GM19240 (cell line): ENCODE results near the gene CCSER2.
"Not testable (repeated sequence)": the region's sequence is repeated elsewhere in the genome, so short reads cannot be mapped to it uniquely, and the experiment has no call there.

Source experiments
- DNase-seq: peaks from one replicate; pipeline ENCODE4 v3.0.0; 2011; ENCODE audit warnings: low spot score; ENCODE audit not compliant: insufficient read length

Gene CCSER2

DNA sequence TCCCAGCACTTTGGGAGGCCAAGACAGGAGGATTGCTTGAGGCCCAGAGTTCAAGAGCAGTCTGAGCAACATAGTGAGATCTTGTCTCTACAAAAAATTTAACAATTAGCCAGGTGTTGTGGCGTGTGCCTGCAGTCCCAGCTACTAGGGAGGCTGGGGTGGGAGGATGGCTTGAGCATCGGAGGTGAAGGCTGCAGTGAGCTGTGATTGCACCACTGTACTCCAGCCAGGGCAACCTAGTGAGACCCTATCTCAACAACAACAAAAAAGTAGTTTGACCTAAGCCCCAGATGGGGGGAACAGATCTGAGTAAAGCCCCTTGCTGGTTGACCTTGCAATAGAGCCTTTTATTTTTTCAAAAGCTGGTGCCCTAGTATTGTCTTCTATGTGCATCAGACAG is 15.6 kb upstream of the CCSER2 start:
- no peak for DNase-seq

DNA sequence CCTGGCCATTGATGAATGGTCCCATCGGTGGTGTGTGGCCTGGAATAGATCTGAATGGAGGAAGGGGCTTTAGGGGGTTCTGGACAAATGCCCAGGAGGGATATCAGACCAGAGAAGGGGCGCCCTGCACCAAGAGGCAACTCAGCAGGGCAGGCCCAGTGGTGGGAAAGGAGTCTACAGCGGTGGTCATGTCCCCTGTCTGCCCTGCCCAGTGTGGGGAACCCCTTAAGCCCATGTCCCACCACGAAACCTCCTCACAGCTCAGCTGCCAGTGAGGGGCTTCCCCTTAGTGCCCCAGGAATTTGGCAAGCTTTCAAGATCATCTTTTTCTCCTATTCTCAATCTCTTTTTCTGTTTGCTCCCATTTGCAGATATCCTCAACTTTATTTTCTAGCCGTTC is 14.1 kb upstream of the CCSER2 start:
- DNase-seq: no peak

DNA sequence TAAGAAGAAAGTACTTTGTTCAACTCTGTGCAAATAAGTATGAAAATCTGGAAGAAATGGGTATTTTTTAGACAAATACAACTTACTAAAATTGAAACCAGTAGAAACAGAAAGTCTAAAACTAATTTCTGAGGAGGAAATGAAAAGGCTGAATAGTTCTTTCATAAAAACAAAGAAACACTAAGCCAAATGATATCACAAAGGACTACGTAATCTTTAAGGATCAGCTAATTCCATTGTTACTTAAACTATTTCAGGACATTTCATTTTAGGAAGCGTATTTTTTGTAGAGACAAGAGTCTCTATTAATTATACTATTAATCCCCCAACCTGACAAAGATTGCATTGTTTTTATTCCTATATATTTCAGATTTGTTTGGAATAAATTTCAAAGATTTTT is 11.2 kb upstream of the CCSER2 start:
- DNase-seq: no peak

DNA sequence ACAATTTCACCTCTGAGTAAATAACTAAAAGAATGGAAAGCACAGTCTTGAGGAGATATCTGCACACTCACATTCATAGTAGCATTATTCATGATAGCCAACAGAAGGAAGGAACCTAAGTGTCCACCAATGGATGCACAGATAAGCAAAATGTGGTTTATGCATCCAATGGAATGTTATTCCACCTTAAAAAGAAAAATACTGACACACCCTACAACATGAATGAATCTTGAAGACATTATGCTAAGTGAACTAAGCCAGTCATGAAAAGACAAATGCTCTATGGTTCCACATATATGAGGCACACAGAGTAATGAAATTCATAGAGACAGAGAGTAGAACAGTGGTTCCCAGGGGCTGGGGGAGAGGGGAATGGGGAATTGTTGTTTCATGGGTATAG is 6.5 kb upstream of the CCSER2 start:
- no peak for DNase-seq

DNA sequence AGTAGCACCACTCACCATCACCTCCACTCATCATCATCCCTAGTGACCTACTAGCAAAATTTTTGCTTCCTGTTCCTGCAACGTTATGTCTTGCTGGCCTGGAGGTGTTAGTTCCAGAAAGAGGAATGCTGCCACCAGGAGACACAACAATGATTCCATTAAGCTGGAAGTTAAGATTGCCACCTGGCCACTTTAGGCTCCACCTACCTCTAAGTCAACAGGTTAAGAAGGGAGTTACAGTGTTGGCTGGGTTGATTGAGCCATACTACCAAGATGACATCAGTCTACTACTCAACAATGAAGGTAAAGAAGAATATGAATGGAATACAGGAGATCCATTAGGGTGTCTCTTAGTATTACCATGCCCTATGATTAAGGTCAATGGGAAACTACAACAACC is 4.8 kb upstream of the CCSER2 start:
- DNase-seq: not testable (repeated sequence)

DNA sequence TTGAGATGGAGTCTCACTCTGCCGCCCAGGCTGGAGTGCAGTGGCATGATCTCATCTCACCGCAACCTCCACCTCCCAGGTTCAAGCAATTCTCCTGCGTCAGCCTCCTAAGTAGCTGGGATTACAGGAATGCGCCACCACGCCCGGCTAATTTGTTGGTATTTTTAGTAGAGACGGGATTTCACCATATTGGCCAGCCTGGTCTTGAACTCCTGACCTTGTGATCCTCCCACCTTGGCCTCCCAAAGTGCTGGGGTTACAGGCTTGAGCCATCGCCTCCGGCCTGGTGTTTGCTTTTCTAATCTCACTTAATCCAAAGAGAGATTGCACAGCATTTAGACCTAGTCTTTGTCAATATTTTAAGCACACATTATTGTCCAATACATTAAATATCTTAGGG is 1.4 kb upstream of the CCSER2 start:
- not testable (repeated sequence) for DNase-seq

DNA sequence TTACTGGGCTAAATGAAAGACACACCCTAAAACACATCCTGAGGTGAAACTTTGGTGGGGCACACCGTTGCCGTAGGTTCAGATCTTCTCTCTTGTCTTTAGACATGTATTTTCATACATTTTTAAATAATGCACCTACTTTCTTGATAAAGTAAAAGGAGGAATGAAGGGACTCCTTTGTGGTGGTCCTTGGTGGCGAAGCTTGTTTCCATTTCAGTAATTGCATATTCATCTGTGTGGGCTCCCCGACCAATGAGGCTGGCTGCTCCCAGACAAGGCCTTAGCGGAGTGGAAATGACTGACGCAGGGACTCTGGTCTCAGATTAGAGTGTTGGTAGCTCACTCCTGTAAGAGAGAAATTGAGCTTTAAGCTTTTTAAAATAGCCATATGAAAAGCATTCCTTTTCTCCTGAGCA is 815 bp downstream of the CCSER2 start:
- no peak for DNase-seq

DNA sequence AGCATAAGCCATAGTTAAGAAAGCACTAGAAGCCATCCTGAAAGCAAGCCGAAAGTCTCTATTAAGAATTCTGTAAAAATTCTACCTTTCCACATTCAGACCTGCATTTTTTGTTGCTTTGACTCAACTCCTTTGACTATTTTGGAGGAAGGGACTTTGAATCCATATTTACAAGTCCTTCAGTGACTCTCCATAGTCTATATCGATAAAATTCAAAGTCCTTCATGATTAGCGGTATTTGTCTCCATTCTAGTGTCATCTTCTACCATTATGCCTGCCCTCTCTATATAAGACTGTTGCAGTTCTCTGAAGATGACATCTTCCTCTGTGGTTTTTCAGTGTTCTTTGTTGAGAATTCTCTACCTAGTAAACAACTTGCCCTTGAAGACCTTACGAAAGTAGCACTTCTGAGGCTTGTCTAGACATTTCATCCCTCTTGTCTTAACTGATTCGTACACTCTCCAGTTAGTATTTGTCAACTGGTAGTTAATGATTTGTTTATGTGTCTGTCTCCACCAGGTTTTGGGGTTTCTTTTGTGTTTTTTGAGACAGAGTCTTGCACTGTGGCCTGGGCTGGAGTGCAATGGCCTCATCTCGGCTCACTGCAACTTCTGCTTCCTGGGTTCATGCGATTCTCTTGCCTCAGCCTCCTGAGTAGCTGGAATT is 1.7 kb downstream of the CCSER2 start:
- DNase-seq: no peak

DNA sequence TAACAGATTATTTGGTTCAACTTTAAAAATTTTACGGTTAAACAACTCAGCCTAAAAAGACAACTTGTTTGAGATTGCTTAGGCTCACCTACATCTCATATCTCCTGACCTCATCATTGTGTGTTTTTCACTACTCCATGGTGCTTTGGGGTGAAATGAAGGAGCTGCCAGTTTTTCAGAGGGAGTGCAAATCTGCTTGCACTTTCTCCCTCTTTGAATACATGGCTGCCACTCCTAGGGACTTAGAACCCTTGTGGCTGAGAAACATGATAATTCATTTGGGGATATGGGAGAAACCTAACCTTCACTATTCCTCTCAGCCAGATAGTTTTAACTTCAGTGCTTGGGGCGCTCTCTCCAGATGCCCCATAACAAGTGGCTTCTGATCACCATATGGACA is 2.7 kb downstream of the CCSER2 start:
- DNase-seq: no peak

DNA sequence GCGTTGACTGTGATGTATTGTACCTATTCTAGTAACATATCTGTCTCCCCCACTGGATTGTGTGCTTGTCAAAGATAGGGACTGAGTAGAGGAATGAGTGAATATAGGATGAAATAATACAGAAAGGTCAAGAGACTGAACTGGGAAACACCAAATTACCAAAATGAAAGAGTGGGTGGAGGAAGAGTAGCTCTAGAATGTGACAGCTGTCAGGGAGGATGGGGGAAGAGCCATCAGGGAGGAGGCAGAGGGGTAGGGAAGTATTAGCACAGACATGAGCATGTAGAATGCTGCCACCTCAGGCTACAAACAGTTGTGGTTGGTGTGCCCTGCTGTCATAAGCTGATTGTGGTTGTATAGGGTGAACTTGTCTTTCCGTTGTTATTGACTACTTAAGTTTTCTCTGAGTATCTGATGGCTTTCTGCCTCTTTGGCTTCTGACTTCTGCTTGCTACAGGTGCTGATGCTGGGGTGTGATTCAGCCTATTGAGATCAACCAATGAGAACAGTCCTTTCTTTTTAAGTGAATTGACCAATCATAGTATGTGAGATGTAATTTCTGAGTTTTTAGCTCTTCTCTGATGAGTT is 5.6 kb downstream of the CCSER2 start:
- no peak for DNase-seq

DNA sequence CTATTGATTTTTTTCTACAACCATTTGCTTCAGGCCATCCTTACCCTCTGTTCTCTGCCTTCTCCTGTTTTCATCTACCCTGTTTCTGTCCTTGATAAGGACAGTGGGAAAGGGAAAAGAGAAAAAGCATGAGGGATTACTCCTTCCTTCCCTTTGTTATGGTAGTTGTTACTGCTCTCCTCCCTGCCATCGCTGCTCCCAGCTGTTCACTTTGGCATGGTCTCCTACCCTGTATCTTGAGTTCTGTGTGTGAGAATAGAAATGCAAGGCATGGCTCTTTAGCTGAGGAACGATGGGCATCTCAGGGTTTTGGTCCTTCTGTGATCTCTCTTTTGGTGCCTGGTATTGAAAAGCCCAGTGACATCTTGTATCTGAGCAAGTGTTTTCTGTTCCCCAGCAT is 6.4 kb downstream of the CCSER2 start:
- DNase-seq: no peak

DNA sequence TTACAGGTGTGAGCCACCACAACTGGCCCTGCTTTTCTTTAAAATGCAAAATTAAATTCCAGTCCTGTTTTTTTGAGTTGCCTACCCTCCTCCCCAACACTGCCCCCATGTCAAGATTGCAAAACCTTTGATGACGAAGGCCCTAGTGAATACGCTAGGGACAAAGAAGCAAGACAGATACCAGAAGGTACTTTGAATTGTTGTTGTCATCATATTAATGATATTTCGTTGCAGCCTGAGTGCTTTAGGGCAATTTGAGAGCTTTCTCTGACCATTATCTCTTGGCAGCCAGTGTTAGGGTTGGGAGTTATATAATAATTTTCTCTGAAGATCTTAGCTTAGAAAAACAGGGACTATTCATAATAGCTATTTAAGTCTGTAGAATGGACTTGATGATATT is 7.1 kb downstream of the CCSER2 start:
- DNase-seq: no peak

DNA sequence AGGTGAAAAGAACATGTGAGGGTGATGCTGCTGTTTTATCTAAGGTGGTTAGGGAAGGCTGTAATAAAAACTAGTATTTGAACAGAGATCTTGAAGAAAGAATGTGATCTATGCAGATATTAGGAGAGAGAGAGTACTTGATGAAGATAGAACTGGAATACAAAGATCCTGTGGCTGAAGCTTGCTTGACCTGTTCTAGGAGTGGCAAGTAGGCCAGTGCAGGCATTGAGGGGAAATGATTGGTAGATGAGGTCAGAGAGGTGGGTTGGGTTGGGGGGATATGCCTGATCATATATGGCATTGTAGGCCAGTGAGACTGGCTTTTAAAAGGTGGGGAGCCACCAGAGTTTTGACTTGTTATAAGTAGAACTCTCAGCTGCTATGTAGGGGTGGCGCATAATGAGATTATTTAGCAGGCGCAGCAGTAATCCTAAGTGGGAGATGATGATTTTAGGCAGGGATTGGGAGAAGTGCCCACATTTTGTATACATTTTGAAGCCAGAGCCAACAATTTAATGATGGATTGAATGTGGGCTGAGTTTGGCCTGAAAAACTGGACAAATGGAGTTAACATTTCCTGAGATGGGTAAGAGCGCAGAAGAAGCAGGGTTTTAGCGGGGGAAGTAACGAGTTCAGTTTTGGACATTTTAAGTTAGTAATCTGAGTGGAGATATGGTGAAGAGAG is 8.2 kb downstream of the CCSER2 start:
- DNase-seq: no peak

DNA sequence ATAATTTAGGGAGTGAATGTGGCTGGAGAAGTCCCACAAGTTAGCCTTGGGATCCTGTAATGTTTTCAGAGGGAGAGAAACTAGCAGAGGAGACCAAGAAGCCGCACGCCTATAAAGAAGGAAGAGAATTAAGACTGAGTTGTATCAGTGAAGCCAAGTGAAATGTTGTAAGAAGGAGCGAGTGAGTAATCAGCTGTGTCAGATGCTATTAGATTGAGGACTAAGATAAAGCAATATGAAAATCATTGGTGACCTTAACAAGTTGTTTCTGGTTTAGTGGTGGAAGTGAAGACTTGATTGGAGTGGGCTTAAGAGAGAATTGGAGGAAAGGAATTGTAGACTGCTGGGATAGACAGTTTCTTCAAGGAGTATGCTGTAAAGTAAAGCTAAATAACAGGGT is 8.8 kb downstream of the CCSER2 start:
- no peak for DNase-seq

DNA sequence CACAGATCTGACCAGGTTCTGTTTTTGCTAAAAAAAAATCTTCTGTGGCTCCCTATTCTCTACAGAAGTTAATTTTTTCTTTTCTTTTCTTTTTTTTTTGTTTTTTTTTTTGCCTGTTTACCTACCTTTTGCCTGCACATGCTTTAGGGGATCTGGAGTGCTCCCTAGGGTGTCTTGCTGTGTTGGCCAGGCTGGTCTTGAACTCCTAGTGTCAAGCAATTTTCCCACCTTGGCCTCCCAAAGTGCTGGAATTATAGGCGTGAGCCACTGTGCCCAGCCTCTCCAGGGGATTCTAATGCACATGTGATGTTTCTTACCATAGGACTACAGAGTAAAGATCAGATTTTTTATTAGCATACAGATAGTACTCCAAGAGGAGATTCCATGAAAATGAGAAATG is 10.6 kb downstream of the CCSER2 start:
- DNase-seq: no peak

DNA sequence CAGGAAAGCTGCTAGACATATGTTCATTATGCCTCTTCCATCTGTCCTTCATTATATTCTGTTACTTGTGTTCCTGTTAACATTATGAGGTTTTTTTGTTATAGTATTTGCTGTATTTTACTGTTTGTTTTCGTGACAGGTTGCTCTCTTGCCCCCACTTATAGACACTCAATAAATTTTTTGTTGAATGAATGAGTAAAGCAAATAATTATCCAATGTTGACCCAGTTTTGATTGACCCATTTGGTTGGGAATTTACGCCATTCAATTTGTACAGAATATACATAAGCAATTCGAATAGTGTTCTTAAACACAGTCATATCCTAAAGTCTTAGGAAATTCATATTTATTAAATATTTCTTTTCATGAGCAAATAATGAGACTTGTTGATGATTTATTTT is 11.8 kb downstream of the CCSER2 start:
- no peak for DNase-seq

DNA sequence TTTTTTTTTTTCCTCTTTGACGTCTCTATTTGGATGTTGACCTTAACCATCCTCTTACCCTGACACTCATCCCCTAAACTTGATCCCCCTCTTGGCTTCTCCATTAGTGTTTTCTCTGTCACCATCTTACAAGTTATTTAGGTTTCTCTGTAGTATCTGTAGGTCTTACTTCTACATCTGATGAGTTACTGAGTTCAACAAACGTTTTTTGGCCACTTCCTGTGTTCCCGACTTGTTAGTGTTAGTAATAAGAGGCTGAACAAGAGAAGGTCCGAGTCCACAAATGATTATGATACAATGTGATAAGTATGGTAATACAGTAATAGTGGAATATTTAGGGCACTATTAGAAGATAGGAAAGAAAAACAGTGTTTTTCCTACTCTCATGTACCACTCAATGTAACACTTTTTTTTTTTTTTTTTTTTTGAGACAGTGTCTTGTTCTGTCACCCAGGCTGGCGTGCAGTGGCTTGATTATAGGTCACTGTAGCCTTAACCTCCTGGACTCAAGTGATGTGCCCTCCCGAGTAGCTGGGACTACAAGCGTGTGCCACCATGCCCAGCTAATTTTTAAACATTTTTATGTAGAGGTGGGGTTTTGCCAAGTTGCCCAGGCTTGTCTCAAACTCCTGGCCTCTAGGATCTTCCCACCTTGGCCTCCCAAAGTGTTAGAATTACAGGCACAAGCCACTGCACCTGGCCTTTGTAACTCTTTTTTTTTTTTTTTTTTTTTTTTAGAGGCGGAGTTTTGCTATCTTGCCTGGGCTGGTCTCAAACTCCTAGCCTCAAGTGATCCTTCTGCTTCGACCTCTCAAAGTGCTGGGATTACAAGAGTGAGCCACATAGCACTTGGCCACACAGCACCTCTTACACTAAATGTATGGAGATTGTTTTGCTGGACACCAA is 12.5 kb downstream of the CCSER2 start:
- no peak for DNase-seq

DNA sequence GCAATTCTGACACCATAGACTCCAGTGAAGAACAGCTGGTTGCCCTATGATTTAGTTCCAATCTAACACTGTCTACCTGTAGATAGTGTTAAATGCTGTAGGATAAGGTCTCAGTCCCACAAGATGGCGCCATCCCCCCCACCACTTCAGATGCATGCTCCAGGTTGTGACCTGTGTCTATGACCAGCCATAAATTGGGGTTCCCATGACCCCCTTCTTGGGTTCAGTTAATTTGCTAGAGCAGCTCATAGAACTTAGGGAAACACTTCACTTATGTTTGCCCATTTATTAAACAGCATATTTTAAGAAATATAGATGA is 13.1 kb downstream of the CCSER2 start:
- DNase-seq: no peak

DNA sequence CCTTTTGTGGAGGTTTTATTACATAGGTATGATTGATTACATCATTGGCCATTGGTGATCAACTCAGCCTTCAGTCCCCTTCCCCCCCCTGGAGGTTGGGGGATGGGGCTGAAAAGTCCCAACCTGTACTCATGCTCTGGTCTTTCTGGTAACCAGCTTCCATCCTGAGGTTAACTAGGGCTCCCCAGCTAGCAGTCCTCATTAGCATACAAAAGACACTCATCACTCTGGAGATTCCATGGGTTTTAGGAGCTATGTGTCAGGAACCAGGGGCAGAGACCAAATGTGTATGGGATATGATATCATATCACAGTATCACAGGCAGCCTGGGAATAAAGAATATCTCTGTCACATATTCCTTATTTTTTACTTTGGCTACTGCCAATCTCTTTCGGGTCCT is 13.6 kb downstream of the CCSER2 start:
- no peak for DNase-seq

DNA sequence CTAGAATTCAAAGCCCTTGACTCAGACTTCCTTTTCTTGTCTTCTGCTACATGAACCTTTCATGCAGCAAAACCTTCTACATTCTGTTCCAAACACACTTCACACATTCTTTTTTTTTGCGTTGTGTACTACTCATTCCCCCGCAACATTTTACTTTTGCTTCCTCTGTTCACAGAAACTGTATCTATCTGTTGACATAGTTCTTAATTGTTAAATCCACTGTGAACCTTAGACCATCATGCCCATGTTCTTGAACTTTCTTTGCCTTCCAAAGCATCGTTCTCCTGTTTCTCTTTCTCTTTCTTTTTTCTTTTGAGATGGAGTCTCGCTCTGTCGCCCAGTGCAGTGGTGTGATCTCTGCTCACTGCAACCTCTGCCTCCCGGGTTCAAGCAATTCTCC is 14.2 kb downstream of the CCSER2 start:
- no peak for DNase-seq

DNA sequence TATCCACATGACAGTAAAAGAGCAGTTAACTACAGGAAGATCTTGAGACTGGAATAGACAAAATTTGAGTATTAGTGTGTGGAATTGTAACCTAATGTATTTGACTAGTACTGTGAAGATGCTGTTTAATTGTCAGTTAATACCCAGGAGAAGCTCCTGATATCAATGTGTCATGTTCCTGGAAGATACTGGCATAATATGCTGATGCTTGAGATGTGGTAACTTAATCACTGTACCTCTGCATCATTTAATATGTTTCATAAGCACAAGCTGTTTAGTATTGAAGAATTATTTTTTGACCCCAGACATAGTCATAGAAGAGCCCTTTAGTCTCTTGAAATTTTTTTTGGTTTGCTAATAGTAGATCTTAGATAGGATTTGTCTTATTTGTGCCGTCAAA is 15.4 kb downstream of the CCSER2 start:
- DNase-seq: no peak

DNA sequence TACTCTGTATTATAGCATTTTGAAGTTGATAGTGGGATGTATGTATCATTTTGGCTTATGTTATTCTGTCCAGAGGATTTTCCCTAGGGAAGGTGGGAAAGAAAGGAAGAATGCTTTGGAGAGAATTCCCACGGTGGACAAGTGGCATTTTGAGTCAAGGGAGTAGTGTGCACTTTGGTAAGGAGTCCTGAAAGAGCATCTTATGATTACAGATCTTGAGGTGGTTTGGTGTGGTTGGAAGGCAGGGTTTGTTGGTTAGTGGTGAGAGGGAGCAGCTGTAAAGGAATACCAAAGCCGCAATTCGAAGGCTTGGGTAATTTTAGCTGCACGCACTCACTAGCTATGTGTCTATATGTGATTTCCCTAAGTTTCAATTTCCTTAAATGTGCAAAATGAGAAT is 16.1 kb downstream of the CCSER2 start:
- DNase-seq: no peak
